ENCODE results near the gene NR3C2.

DNA sequence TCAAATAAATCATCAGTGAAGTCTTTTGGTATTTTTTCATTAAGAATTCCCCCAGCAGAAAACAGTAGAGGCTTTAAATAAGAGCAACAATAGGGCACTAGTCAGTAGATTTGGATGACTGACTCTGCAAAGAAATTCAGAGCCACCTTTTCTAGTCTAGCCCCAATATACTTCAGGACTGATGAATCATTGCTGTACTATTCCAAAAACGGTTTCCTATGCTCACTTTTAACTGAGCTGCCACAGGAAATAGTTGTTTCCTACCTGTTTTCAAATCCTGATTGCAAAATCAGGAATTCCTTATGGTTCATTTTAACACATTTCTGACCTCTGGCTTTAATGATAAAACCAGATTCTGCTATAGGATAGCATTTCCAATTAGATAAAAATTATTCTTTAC lies 171.6 kb downstream of the NR3C2 start:
- TF ChIP-seq ZC3H10 (CRISPR knock-in tag; IDR thresholded peaks at IDR 0.05) (no peak), ZFP3 (CRISPR knock-in tag; IDR thresholded peaks at IDR 0.05) (no peak), ZFP30 (CRISPR knock-in tag; IDR thresholded peaks at IDR 0.05) (no peak), ISL1 (CRISPR knock-in tag; IDR thresholded peaks at IDR 0.05) (no peak), ARNTL (CRISPR knock-in tag; IDR thresholded peaks at IDR 0.05; ENCODE audit: borderline replicate concordance, low read depth) (no peak), PATZ1 (CRISPR knock-in tag; IDR thresholded peaks at IDR 0.05; ENCODE audit: borderline replicate concordance) (no peak), TCF4 (CRISPR knock-in tag; IDR thresholded peaks at IDR 0.05; ENCODE audit: borderline replicate concordance) (no peak)
